OCI-LY7 (cell line): Measurements from ENCODE around the gene FRRS1. TPM values are rescaled to one million over a fixed set of nuclear protein-coding genes. Genes with fewer than 3 reads are reported as not detected.

Experiments
- BruUV-seq: library from RNA; stranded (reverse); fragments of 400-500 nt; replicated peaks from 2 replicates; lab custom pipeline; 2021; lab: Mats Ljungman, UMichigan
- CTCF ChIA-PET: fragments of 300-600 bp; sonication (Branson Sonifier 250); formaldehyde crosslinking; loops from one replicate; lab custom pipeline; 2022; ENCODE audit warnings: antibody characterized with exemption; ENCODE audit not compliant: unreplicated experiment; lab: Charles Lee
- POLR2A ChIA-PET: fragments of 300-600 bp; sonication (Branson Sonifier 250); formaldehyde crosslinking; loops from one replicate; lab custom pipeline; 2022; ENCODE audit warnings: antibody characterized with exemption; lab: Charles Lee
- DNase-seq: peaks from one replicate; pipeline ENCODE4 v3.0.0-alpha.2; 2015; ENCODE audit warnings: low spot score
- H2AFZ ChIP-seq: fragments of 200-600 bp; sonication (generic), shearing (Covaris generic); 2 replicates; pipeline ENCODE4 v1.6.1; 2014; ENCODE audit warnings: mild to moderate bottlenecking, antibody characterized with exemption, low read length, moderate library complexity
- H3K27ac ChIP-seq: fragments of 200-600 bp; sonication (generic); 2 replicates; pipeline ENCODE4 v1.5.1; 2014; ENCODE audit warnings: mixed run types, low read depth, mild to moderate bottlenecking, moderate library complexity, low read length, inconsistent platforms; ENCODE audit not compliant: poor library complexity, severe bottlenecking
- H3K36me3 ChIP-seq: fragments of 200-600 bp; sonication (generic); 2 replicates; pipeline ENCODE4 v1.6.1; 2014; ENCODE audit warnings: mild to moderate bottlenecking, antibody characterized with exemption, low read length, moderate library complexity, mixed read lengths; ENCODE audit not compliant: insufficient read depth
- H3K4me1 ChIP-seq: fragments of 200-600 bp; sonication (generic); 2 replicates; pipeline ENCODE4 v1.5.1; 2014; ENCODE audit warnings: mild to moderate bottlenecking, low read length; ENCODE audit not compliant: insufficient read depth, poor library complexity, severe bottlenecking
- H3K4me2 ChIP-seq: fragments of 200-600 bp; sonication (generic); 2 replicates; pipeline ENCODE4 v1.6.1; 2014; ENCODE audit warnings: mild to moderate bottlenecking, low read length
- H3K4me3 ChIP-seq: fragments of 200-600 bp; sonication (generic); 2 replicates; pipeline ENCODE4 v1.5.1; 2014; ENCODE audit warnings: mild to moderate bottlenecking, low read depth, low read length; ENCODE audit not compliant: poor library complexity, severe bottlenecking
- H3K79me2 ChIP-seq: fragments of 200-600 bp; sonication (generic); 2 replicates; pipeline ENCODE4 v1.6.1; 2016; ENCODE audit warnings: low read depth, mild to moderate bottlenecking, low read length, moderate library complexity, mixed read lengths; ENCODE audit not compliant: insufficient read depth
- H3K9me2 ChIP-seq: fragments of 200-600 bp; sonication (generic); 2 replicates; pipeline ENCODE4 v1.6.1; 2016; ENCODE audit warnings: mild to moderate bottlenecking, low read length, mixed read lengths; ENCODE audit not compliant: insufficient read depth
- H3K9me3 ChIP-seq: fragments of 200-600 bp; sonication (generic); 2 replicates; pipeline ENCODE4 v1.6.1; 2014; ENCODE audit warnings: mild to moderate bottlenecking, mixed run types, low read length, mixed read lengths
- H4K20me1 ChIP-seq: fragments of 200-600 bp; sonication (generic); 2 replicates; pipeline ENCODE4 v1.6.1; 2014; ENCODE audit warnings: mild to moderate bottlenecking, antibody characterized with exemption, low read length, moderate library complexity, mixed read lengths; ENCODE audit not compliant: insufficient read depth
- EZH2phosphoT487 ChIP-seq: fragments of 200-600 bp; sonication (generic); IDR thresholded peaks from 2 replicates; pipeline ENCODE4 v1.6.1; 2018; ENCODE audit warnings: low read depth, borderline replicate concordance, mild to moderate bottlenecking, mixed run types, antibody characterized with exemption, low read length, moderate library complexity, mixed read lengths
- intact Hi-C: fragments of 100-400 bp; cut with micrococcal nuclease; formaldehyde crosslinking; loops from one replicate; pipeline ENCODE4 v1.10.0; 2022; ENCODE audit not compliant: unreplicated experiment
- total RNA-seq, 2 experiments: library from RNA; depleted of rRNA in 1 of 2; stranded (reverse); fragments of >200 nt in 1 of 2; shearing (Covaris generic) in 1 of 2; gene quantifications; 2 replicates each; pipeline ENCODE4 v1.2.3, GENCODE V29; 2014 to 2022
- TF ChIP-seq, protein P1 (sequence below): fragments of 200-600 bp; sonication (generic); conservative IDR thresholded peaks from 2 replicates; pipeline ENCODE4 v1.5.1; 2014; ENCODE audit warnings: mild to moderate bottlenecking, antibody characterized with exemption, low read length, moderate library complexity, mixed read lengths

The FRRS1 gene
- total RNA-seq, 2 experiments from 2014 or later = 4.5 to 6.5 TPM

GRCh38 chr1:99685516-99686180 lies 80.8 kb downstream of the FRRS1 start:
- H3K9me2 ChIP-seq = no peaks in the 10 kb centered on the region
- H3K27ac ChIP-seq = no peak overlapping the region
- TF ChIP-seq EZH2phosphoT487 = no peak
- TF ChIP-seq, protein P1, sequence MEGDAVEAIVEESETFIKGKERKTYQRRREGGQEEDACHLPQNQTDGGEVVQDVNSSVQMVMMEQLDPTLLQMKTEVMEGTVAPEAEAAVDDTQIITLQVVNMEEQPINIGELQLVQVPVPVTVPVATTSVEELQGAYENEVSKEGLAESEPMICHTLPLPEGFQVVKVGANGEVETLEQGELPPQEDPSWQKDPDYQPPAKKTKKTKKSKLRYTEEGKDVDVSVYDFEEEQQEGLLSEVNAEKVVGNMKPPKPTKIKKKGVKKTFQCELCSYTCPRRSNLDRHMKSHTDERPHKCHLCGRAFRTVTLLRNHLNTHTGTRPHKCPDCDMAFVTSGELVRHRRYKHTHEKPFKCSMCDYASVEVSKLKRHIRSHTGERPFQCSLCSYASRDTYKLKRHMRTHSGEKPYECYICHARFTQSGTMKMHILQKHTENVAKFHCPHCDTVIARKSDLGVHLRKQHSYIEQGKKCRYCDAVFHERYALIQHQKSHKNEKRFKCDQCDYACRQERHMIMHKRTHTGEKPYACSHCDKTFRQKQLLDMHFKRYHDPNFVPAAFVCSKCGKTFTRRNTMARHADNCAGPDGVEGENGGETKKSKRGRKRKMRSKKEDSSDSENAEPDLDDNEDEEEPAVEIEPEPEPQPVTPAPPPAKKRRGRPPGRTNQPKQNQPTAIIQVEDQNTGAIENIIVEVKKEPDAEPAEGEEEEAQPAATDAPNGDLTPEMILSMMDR = peak; percentile 80
- no peaks in the 10 kb centered on the region for H3K36me3 ChIP-seq
- H3K4me2 ChIP-seq = no peak overlapping the region
- no peaks in the 10 kb centered on the region for H3K9me3 ChIP-seq
- no TSS peak for BruUV-seq
- intact Hi-C loops = no loop called here
- no peaks in the 10 kb centered on the region for H3K79me2 ChIP-seq
- H4K20me1 ChIP-seq = no peaks in the 10 kb centered on the region
- peak; percentile 61 for DNase-seq
- CTCF ChIA-PET = interaction anchor here (0.6 kb wide), 1 partner anchor 55 kb away, joined by 10 read pairs; no protein-coding TSS in a partner anchor
- H3K4me3 ChIP-seq = no peak overlapping the region
- H2AFZ ChIP-seq = peak overlapping the region; percentile 40; the same call in 1 of the 2 replicates
- H3K4me1 ChIP-seq = no peaks in the 10 kb centered on the region
- POLR2A ChIA-PET = interaction anchor here (0.8 kb wide), 1 partner anchor 22 kb away, joined by 3 read pairs; no protein-coding TSS in a partner anchor

- Histone ChIP-seq H3K36me3 (no peaks in the 10 kb centered on the region), H3K4me1 (no peaks in the 10 kb centered on the region), H4K20me1 (no peaks in the 10 kb centered on the region), H3K4me2 (no peak overlapping the region), H3K79me2 (no peaks in the 10 kb centered on the region), H2AFZ (no peak overlapping the region), H3K9me3 (no peaks in the 10 kb centered on the region), H3K27ac (no peak overlapping the region), H3K4me3 (no peak overlapping the region), H3K9me2 (no peaks in the 10 kb centered on the region)
- intact Hi-C loops = no loop called here
- DNase-seq = no peak
- CTCF ChIA-PET = no interaction called here
- no TSS peak for BruUV-seq
- TF ChIP-seq EZH2phosphoT487 = no peak
- TF ChIP-seq, protein P1 = no peak
- POLR2A ChIA-PET = no interaction called here
Observed at GRCh38 chr1:99682291-99682751, 84.1 kb downstream of the FRRS1 start.

DNA sequence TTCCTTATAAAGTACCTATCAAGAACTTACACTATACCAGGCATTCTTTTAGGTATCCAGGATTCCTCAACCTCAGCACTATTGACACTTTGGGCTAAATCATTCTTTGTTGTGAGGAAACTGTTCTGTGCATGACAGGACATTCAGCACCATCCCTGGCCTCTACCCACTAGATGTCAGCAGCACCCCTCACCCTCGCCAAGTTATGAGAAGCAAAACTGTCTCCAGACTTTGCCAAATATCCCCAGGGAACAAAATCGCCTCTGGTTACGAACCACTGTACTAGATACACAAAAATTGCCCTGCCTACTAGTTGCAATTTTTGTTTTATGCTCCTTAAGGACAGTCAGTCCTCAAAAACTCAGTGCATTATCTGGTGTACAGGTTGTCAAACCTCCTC lies 84.9 kb downstream of the FRRS1 start:
- Histone ChIP-seq H2AFZ (no peak overlapping the region), H4K20me1 (no peaks in the 10 kb centered on the region), H3K9me2 (no peaks in the 10 kb centered on the region), H3K9me3 (no peaks in the 10 kb centered on the region), H3K4me3 (no peak overlapping the region), H3K4me2 (no peak overlapping the region), H3K27ac (no peak overlapping the region), H3K79me2 (no peaks in the 10 kb centered on the region), H3K4me1 (no peaks in the 10 kb centered on the region), H3K36me3 (no peaks in the 10 kb centered on the region)
- no peak for TF ChIP-seq EZH2phosphoT487
- TF ChIP-seq, protein P1 = 0 out of 2 replicates have a peak, but pooled peaks have one; percentile 31
- no peak for DNase-seq
- intact Hi-C loops = no loop called here
- no TSS peak for BruUV-seq
- CTCF ChIA-PET = no interaction called here
- POLR2A ChIA-PET = interaction anchor here (1.7 kb wide), 1 partner anchor 10 kb away, joined by 7 read pairs; no protein-coding TSS in a partner anchor
